ENCODE data around the gene NUMB.

DNA sequence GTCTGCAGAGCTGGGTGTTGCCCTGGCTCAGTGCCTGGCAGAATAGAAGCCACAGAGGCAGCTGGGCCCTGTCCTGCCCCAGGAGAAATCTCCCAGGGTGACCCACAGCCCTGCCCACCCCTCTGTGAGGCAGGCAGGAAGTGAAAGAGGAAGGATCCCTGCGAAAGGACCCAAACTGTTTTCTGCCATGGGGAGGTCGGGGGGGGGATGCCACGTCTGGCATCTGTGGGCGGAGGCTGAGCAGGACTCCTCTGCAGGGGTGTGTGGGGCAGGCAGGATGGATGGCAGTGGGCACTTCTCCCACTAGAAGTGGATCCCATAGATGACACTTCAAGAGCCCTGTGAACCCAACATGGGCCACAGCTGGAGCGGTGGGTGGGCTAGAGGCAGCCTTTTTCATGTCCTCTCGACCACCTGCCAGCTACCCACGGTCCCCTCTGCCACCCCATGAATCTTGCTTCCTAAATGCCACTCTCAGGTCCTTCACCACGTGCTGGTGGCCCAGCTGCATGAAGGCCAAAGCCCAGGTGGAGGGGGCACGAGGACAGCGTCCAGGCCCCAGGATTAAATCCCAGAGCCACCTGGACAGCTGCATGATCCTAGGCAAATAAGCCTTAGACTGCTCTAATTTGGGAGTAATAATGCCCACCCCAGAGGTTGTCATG, 217.4 kb downstream of the NUMB start:
- TF ChIP-seq CTCF (conservative IDR thresholded peaks at IDR 0.05 in 1 of 2, IDR thresholded peaks at IDR 0.05 in 1 of 2; ENCODE audit: low read depth in 1 of 2, low read length in 2 of 2) (no peak), EZH2 (IDR thresholded peaks at IDR 0.05; ENCODE audit: low read length, missing control alignments) (no peak)
